H9 (cell line): ENCODE measurements around the gene CFAP99. TPM values are rescaled to one million over a fixed set of nuclear protein-coding genes. Genes with fewer than 3 reads are reported as not detected.

Source experiments
- DNase-seq: peaks from one replicate; pipeline ENCODE4 v3.0.0-alpha.2; 2017
- H2AFZ ChIP-seq: one replicate; pipeline ENCODE4 v1.6.1; 2013; ENCODE audit warnings: mild to moderate bottlenecking, low read length, control low read depth, moderate library complexity
- H2AK5ac ChIP-seq: 2 replicates; pipeline ENCODE4 v1.6.1; 2013; ENCODE audit warnings: low read length, control low read depth, mixed read lengths; ENCODE audit not compliant: insufficient read length
- H2BK120ac ChIP-seq: one replicate; pipeline ENCODE4 v1.6.1; 2013; ENCODE audit warnings: low read depth, mild to moderate bottlenecking, low read length, control low read depth, inconsistent platforms; ENCODE audit not compliant: poor library complexity, severe bottlenecking
- H2BK12ac ChIP-seq: 2 replicates; pipeline ENCODE4 v1.6.1; 2013; ENCODE audit warnings: low read length, control low read depth, mixed read lengths, low read depth; ENCODE audit not compliant: insufficient read length
- H2BK15ac ChIP-seq: 2 replicates; pipeline ENCODE4 v1.6.1; 2013; ENCODE audit warnings: low read depth, low read length, control low read depth
- H2BK20ac ChIP-seq: one replicate; pipeline ENCODE4 v1.6.1; 2013; ENCODE audit warnings: low read depth, mild to moderate bottlenecking, low read length, control low read depth, inconsistent platforms; ENCODE audit not compliant: poor library complexity, severe bottlenecking
- H2BK5ac ChIP-seq: 2 replicates; pipeline ENCODE4 v1.6.1; 2013; ENCODE audit warnings: low read length, control low read depth, mixed read lengths; ENCODE audit not compliant: insufficient read length
- H3K14ac ChIP-seq: 2 replicates; pipeline ENCODE4 v1.6.1; 2013; ENCODE audit warnings: low read length, control low read depth; ENCODE audit not compliant: insufficient read depth
- H3K18ac ChIP-seq: 2 replicates; pipeline ENCODE4 v1.6.1; 2013; ENCODE audit warnings: low read depth, mild to moderate bottlenecking, mixed read lengths, low read length, control low read depth; ENCODE audit not compliant: insufficient read length
- H3K23ac ChIP-seq: 2 replicates; pipeline ENCODE4 v1.6.1; 2013; ENCODE audit warnings: low read length, control low read depth, mixed read lengths, low read depth; ENCODE audit not compliant: insufficient read length
- H3K23me2 ChIP-seq: 2 replicates; pipeline ENCODE4 v1.6.1; 2013; ENCODE audit warnings: low read depth, mild to moderate bottlenecking, mixed read lengths, low read length, control low read depth; ENCODE audit not compliant: insufficient read length, poor library complexity, severe bottlenecking
- H3K27ac ChIP-seq: 2 replicates; pipeline ENCODE4 v1.5.1; 2013; ENCODE audit warnings: low read length, control low read depth, mixed read lengths, low read depth; ENCODE audit not compliant: insufficient read length
- H3K27me3 ChIP-seq: 2 replicates; pipeline ENCODE4 v1.6.1; 2013; ENCODE audit warnings: low read length, control low read depth, inconsistent platforms; ENCODE audit not compliant: insufficient read depth
- H3K4ac ChIP-seq: 2 replicates; pipeline ENCODE4 v1.6.1; 2013; ENCODE audit warnings: low read depth, mild to moderate bottlenecking, control low read depth, inconsistent platforms, low read length, moderate library complexity
- H3K4me1 ChIP-seq: 2 replicates; pipeline ENCODE4 v1.6.1; 2013; ENCODE audit warnings: low read length, control low read depth, inconsistent platforms; ENCODE audit not compliant: insufficient read depth
- H3K4me2 ChIP-seq: 2 replicates; pipeline ENCODE4 v1.6.1; 2013; ENCODE audit warnings: low read length, control low read depth, mixed read lengths; ENCODE audit not compliant: insufficient read length, insufficient read depth
- H3K56ac ChIP-seq: 2 replicates; pipeline ENCODE4 v1.6.1; 2013; ENCODE audit warnings: low read depth, mild to moderate bottlenecking, mixed read lengths, low read length, control low read depth; ENCODE audit not compliant: insufficient read length
- H3K79me1 ChIP-seq: 2 replicates; pipeline ENCODE4 v1.6.1; 2013; ENCODE audit warnings: low read depth, mild to moderate bottlenecking, moderate library complexity, low read length, control low read depth, inconsistent platforms; ENCODE audit not compliant: insufficient read depth, poor library complexity, severe bottlenecking
- H3K79me2 ChIP-seq: 2 replicates; pipeline ENCODE4 v1.6.1; 2013; ENCODE audit warnings: low read length, control low read depth, inconsistent platforms; ENCODE audit not compliant: insufficient read depth
- H3K9ac ChIP-seq: 2 replicates; pipeline ENCODE4 v1.6.1; 2013; ENCODE audit warnings: low read length, control low read depth, mixed read lengths; ENCODE audit not compliant: insufficient read length; ENCODE audit errors: extremely low read depth
- H3K9me3 ChIP-seq: one replicate; pipeline ENCODE4 v1.6.1; 2013; ENCODE audit warnings: low read depth, low read length, inconsistent platforms; ENCODE audit not compliant: control insufficient read depth
- H3T11ph ChIP-seq: one replicate; pipeline ENCODE4 v1.6.1; 2013; ENCODE audit warnings: mild to moderate bottlenecking, low read length, control low read depth, inconsistent platforms
- H4K20me1 ChIP-seq: one replicate; pipeline ENCODE4 v1.6.1; 2013; ENCODE audit not compliant: control insufficient read depth, insufficient read length, insufficient read depth
- H4K5ac ChIP-seq: 2 replicates; pipeline ENCODE4 v1.6.1; 2013; ENCODE audit warnings: low read depth, mild to moderate bottlenecking, mixed read lengths, low read length, control low read depth; ENCODE audit not compliant: insufficient read length
- H4K8ac ChIP-seq: replicated peaks from 2 replicates; pipeline ENCODE4 v1.6.1; 2013; ENCODE audit warnings: low read length, control low read depth, mixed read lengths, low read depth; ENCODE audit not compliant: insufficient read length
- H4K91ac ChIP-seq: 2 replicates; pipeline ENCODE4 v1.6.1; 2013; ENCODE audit warnings: low read depth, mild to moderate bottlenecking, moderate library complexity, mixed read lengths, low read length, control low read depth; ENCODE audit not compliant: insufficient read length
- H3K27ac Mint-ChIP-seq, 3 experiments: 2 replicates in 2 of 3; 3 replicates in 1 of 3; pipeline ENCODE4 v1.8.0; 2020 to 2021; ENCODE audit warnings: mixed read lengths in 3 of 3, mild to moderate bottlenecking in 1 of 3, moderate library complexity in 1 of 3
- H3K27me3 Mint-ChIP-seq: 2 replicates; pipeline ENCODE4 v1.8.0; 2021; ENCODE audit warnings: low read depth, mild to moderate bottlenecking, moderate library complexity, mixed read lengths
- H3K36me3 Mint-ChIP-seq, 3 experiments: 2 replicates in 2 of 3; 3 replicates in 1 of 3; pipeline ENCODE4 v1.8.0; 2020 to 2021; ENCODE audit warnings: low read depth in 3 of 3, mixed read lengths in 3 of 3; ENCODE audit not compliant: insufficient read depth in 1 of 3
- H3K4me1 Mint-ChIP-seq, 2 experiments: 2 replicates each; pipeline ENCODE4 v1.8.0; 2020; ENCODE audit warnings: mixed read lengths in 2 of 2
- H3K4me3 Mint-ChIP-seq, 2 experiments: 2 replicates in 1 of 2; 3 replicates in 1 of 2; pipeline ENCODE4 v1.8.0; 2020 to 2021; ENCODE audit warnings: mild to moderate bottlenecking in 2 of 2, mixed read lengths in 2 of 2, moderate library complexity in 1 of 2
- H3K9me3 Mint-ChIP-seq, 2 experiments: 2 replicates in 1 of 2; 3 replicates in 1 of 2; pipeline ENCODE4 v1.8.0; 2020; ENCODE audit warnings: mild to moderate bottlenecking in 2 of 2, mixed read lengths in 2 of 2, moderate library complexity in 1 of 2
- WGBS: extraction: QIAGEN DNeasy Blood & Tissue Kit; methylation state at CpG from one replicate; pipeline ENCODE4 v1.1.7; 2013; ENCODE audit warnings: missing lambda C conversion rate, low lambda C conversion rate, mixed read lengths; ENCODE audit not compliant: insufficient read length; ENCODE audit errors: extremely low coverage; 5-methylcytosine and 5-hydroxymethylcytosine counted together
- total RNA-seq: library from RNA; stranded (reverse); gene quantifications from 2 replicates; pipeline ENCODE4 v1.2.1, GENCODE V29; 2021
- TF ChIP-seq, protein P1 (sequence below): fragments of 200-600 bp; sonication (generic); conservative IDR thresholded peaks from 3 replicates; pipeline ENCODE4 v1.8.0; 2021; ENCODE audit warnings: antibody characterized with exemption, mild to moderate bottlenecking

The CFAP99 gene
- total RNA-seq, 1 experiment from 2014 or later: 0.35 TPM

DNA sequence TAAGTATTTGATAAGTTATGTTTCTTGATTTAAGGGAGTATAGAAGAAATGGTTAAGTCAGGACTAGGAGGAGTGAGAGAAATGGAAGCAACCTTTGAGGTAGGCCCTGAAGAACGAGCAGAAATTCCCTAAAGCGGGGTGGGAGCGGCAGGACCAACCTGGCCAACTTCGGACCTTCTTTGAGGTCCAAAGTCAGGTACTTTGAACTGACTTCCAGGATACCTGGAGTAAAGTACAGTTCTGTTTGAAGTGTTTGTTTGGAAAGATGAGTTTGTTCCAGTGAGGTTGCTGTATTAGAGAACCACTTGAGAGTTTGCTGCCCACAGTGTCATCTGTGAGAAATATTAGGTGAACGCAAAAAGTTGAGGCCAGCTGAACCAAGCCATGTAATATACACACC, 61.9 kb downstream of the CFAP99 start:
- H3K4ac ChIP-seq: no peak overlapping the region
- H3K56ac ChIP-seq: no peak overlapping the region
- TF ChIP-seq, protein P1, sequence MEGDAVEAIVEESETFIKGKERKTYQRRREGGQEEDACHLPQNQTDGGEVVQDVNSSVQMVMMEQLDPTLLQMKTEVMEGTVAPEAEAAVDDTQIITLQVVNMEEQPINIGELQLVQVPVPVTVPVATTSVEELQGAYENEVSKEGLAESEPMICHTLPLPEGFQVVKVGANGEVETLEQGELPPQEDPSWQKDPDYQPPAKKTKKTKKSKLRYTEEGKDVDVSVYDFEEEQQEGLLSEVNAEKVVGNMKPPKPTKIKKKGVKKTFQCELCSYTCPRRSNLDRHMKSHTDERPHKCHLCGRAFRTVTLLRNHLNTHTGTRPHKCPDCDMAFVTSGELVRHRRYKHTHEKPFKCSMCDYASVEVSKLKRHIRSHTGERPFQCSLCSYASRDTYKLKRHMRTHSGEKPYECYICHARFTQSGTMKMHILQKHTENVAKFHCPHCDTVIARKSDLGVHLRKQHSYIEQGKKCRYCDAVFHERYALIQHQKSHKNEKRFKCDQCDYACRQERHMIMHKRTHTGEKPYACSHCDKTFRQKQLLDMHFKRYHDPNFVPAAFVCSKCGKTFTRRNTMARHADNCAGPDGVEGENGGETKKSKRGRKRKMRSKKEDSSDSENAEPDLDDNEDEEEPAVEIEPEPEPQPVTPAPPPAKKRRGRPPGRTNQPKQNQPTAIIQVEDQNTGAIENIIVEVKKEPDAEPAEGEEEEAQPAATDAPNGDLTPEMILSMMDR: no peak
- H3K27ac Mint-ChIP-seq: peak overlapping the region in 1 of 3 experiments; percentile 63; a peak in 3 of 7 replicates
- no peak overlapping the region for H3K18ac ChIP-seq
- no peaks in the 10 kb centered on the region for H3K27me3 ChIP-seq
- no peak overlapping the region for H3K9ac ChIP-seq
- H3K4me1 Mint-ChIP-seq: peaks cover 77 to 84% of the 10 kb centered on the region in 2 experiments
- no peak overlapping the region for H4K91ac ChIP-seq
- no peak overlapping the region for H3T11ph ChIP-seq
- H3K4me2 ChIP-seq: no peak overlapping the region
- no peak overlapping the region for H4K5ac ChIP-seq
- H2AFZ ChIP-seq: no peak overlapping the region
- H3K14ac ChIP-seq: no peak overlapping the region
- peaks cover 3% of the 10 kb centered on the region; the same call in 1 of the 2 replicates for H3K4me1 ChIP-seq
- H2BK5ac ChIP-seq: no peak overlapping the region
- no CpG with 5 or more reads among the region's 5 CpGs for WGBS
- no peaks in the 10 kb centered on the region for H3K79me1 ChIP-seq
- H2BK120ac ChIP-seq: no peak overlapping the region
- H2BK20ac ChIP-seq: no peak overlapping the region
- H3K9me3 ChIP-seq: no peaks in the 10 kb centered on the region
- peaks cover 95% of the 10 kb centered on the region for H3K79me2 ChIP-seq
- H3K23me2 ChIP-seq: no peaks in the 10 kb centered on the region
- H3K9me3 Mint-ChIP-seq: no peaks in the 10 kb centered on the region
- no peak overlapping the region for H2BK12ac ChIP-seq
- peaks cover 6 to 17% (median 14%) of the 10 kb centered on the region in 3 experiments for H3K36me3 Mint-ChIP-seq
- H4K8ac ChIP-seq: no peak overlapping the region
- peaks cover 6% of the 10 kb centered on the region for H4K20me1 ChIP-seq
- H2AK5ac ChIP-seq: no peak overlapping the region
- no peak overlapping the region for H3K4me3 Mint-ChIP-seq
- no peak for DNase-seq
- no peaks in the 10 kb centered on the region for H3K27me3 Mint-ChIP-seq
- H3K23ac ChIP-seq: no peak overlapping the region
- no peak overlapping the region for H2BK15ac ChIP-seq
- H3K27ac ChIP-seq: no peak overlapping the region
